GM21723 (cell line): Measurements from ENCODE around the gene TMEM63C.

ENCODE experiments used
- ATAC-seq: cut with Tn5 transposase; IDR thresholded peaks from one replicate; pipeline ENCODE4 v1.9.1; 2021; ENCODE audit warnings: mild to moderate bottlenecking, moderate library complexity; ENCODE audit not compliant: unreplicated experiment

TMEM63C gene

DNA sequence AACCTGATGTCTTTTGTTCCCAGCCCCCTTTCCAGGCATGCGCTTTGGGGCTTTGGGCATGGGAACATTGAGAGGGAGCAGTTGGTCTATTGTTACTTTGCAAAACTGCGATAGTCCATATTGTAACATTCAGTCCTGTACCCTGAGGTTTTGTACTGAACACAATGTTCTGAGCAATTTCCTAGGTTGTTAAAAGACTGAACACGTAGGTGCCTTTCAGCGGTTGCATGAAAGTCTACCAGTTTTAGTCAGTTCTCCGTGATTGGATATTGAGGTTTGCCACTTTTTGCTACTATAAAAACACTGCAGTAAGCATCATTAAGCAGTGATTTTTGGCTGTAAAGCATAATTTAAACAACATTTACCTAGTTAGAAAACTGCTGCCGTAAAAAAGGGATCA lies 69.3 kb downstream of the TMEM63C start:
- ATAC-seq = no peak

- ATAC-seq = no peak
Observed at GRCh38 chr14:77251870-77252269, 70.3 kb downstream of the TMEM63C start.

- no peak for ATAC-seq
Observed at GRCh38 chr14:77253333-77254190, 72.0 kb downstream of the TMEM63C start.

- ATAC-seq = no peak
Observed at GRCh38 chr14:77256694-77257093, 75.1 kb downstream of the TMEM63C start.

- ATAC-seq = no peak
Observed at GRCh38 chr14:77257700-77258099, 76.1 kb downstream of the TMEM63C start.

DNA sequence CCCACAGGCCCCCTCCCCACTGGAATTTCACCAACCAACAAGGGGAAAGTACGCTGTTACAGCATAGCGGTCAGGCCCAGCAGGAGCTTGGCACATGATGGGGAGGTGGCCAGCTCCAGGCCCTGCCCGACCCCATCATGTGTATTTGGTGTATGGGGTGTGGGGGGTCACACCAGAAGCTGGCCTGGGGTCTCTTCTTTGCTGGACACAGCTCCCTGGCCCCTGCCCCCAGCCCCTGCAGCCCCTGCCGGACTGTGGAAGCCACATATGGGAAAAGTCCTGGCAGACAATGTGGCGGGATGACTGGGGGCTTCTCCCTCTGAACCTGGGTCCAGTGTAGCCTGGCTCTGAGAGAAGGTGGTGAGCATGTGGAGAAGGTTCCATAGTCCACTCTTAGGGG lies 77.0 kb downstream of the TMEM63C start:
- ATAC-seq = no peak

DNA sequence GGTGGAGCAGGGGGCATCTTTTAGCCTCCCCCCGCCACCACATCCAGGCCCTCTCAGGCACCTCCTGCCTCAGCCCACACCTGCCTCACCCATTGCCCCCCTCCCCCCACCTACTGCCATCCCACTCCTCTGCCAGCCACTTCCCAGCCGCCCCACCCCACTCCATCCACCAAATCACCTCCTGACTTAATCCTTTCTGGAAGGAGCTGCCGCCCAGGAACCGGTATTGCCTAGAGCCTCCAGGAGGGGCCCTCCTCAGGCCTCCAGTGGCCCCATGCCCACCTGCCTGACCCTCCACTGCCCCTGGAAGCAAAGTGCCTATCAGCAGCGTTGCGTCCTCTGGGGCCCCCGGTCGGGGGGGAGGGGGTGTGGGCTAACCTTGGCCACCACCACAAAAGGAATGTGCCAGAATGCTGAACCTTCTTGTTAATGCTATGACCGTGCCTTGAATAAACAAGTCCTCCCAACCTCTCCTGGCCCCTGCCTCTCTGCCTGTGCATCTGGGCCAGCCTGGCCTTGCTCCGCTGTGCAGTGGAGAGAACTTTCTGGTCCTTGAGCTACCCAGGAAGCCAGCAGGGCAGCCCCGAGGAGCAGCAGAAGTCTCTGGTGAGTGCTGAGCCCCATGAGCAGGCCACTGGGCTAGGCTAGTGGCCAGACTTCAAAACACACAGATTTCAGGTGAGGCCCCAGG lies 77.6 kb downstream of the TMEM63C start:
- ATAC-seq = no peak

DNA sequence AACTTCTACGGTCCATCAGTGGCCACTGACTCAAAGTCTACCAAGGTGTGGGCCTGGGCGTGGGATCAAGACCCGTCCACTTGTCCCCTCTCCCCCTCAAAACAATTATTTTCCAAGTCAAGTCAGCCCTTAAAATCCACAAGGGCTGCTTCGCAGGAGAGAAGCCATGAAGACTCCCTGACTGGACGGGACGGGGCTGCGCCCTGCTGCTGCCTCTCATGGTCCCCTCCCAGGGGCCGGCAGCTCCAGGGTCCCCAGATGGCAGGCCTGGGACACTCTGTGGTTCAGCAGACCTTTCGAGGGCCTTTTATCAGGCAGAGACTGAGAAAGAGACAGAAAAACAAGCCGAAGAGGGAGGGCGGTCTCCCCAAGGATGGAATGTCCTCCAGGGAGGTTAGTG lies 78.6 kb downstream of the TMEM63C start:
- ATAC-seq = no peak

- no peak for ATAC-seq
Observed at GRCh38 chr14:77260631-77261030, 79.0 kb downstream of the TMEM63C start.

DNA sequence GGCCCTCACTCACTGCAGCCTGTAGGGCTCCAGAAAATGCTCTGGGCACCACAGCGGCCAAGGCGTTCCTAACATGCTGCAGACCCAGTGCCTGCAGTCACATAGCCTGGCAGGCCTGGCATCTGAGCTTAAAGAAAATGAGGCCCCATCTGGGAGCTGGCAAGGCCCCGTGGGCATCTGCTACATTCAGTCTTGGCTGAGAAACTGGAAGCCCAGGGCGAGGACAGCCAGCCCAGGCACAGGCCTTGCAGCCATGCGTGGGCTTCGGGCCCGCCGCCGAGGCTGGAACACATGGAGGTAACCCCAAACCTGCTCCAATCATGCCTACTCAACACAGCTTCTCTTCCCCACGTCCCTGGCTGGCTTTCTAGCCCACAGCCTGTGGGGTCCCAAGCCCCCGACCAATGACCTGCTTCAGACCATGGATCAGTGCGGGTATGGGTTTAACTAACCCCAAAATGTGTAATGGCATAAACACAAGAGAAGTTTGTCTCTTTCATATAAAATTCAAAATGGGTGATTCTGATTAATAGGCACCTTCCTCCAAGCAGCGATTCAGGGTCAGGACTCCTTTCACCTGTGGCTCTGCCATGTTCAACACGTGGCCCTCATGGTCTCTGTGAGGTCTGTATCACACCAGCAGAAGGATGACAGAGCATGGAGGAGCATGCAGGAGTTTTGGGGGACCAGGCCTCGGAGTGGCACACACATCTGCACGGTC lies 83.0 kb downstream of the TMEM63C start:
- ATAC-seq = no peak

DNA sequence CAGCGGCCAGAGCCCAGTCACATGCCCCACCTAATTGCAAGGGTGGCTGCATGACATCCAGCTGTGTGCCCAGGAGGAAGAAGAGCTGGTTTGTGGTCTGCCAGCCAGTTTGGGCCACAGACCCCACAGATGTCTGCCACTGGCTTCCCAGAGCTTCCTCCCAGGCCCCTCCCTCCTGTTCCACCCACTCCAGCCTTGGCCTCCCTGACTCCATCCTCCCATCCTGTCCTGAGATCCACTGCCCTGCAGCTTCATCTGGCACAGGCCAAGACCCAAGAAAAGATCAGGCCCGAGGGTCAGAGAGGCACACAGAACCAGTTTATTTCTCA lies 83.6 kb downstream of the TMEM63C start:
- no peak for ATAC-seq

DNA sequence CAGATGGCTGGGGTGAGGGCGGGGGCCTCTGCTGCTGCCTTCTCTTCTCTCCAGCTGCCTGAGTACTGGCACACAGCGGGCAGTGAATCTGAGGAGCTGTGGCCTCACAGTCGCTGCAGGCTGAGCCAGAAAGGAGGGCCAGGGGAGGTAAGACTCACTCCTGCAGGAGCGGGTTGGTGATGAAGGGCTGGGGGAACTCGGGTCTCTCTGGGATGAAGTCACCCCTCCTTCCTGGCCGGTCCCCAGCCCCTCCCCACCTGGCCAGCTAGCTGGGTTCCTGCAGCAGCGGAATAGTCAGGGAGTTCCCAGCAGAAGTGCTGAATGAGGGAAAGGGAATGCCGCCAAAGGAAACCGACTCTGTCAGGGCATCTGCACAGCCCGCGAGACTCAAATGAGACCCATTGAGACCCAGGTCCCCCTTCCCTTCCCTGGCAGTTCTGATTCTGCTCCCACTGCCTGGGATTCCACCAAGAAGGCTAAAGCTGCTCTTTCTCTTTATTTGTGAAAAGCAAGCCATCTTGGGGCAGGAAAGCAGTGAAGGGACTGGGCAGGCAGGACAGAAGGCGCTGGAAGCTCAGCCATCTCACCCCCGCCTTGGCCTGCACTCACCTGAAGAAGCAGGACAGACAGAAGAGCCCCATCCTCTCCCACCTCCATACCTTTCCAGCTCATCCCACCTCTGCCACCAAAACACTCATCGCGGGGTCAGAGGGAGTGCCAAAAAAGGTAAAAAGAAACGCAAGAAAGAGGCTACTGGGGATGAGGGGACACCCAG lies 84.2 kb downstream of the TMEM63C start:
- ATAC-seq = no peak

DNA sequence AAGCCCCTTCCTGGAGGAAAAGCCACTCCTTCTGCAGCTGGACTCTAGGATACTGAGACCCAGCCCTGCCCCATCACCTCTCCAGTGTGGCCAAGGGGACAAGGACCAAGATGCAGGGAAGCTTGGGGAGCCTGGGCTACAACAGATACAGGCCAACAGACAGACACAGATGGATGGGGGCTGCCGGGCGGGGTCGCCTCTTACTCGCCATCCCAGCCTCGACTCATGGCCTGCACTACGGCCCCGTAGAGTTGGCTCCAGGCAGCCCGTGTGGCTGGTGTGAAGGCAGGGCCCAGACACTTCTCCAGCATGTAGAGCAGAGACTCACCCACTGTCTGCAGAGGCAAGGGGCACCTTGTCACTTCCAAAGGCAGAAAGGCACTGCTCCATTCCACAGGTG lies 84.7 kb downstream of the TMEM63C start:
- no peak for ATAC-seq

DNA sequence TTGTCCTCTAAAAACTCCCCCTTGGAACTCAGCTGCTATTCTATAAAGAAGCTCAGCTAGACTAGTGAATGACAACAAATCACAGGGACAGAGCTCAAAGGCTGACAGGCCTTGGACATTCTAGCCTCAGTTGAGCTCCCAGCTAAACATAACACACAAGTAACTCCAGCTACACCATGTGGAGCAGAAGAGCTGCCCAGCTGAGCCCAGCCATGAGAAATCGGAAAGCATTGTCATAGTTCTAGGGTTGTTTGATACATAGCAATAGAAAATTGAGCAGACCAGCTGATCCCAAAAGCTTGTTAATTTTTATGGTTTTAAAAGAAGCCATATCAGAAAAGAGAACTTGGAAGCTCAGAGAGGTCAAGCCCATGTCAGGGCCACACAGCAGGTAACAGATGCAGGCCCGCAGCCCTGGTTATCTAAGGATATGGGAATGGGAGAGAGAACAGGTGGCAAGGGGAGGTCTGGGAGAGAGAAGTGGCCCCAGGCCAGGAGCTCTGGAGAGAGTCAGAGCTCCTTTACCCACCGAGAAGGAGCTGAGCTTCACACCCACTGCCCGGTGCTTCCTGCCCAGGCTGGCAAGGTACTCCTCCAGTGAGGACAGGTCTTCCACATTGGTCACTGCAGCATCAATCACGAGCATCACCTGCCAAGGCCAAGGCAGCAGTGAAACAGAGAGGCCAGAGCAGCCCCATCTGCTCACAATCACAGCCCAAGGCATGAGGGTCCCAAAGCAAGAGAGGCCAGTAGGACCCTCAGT lies 86.5 kb downstream of the TMEM63C start:
- no peak for ATAC-seq

GRCh38 chr14:77268989-77269600 lies 87.5 kb downstream of the TMEM63C start:
- no peak for ATAC-seq

- no peak for ATAC-seq
Observed at GRCh38 chr14:77270361-77271112, 88.9 kb downstream of the TMEM63C start.

DNA sequence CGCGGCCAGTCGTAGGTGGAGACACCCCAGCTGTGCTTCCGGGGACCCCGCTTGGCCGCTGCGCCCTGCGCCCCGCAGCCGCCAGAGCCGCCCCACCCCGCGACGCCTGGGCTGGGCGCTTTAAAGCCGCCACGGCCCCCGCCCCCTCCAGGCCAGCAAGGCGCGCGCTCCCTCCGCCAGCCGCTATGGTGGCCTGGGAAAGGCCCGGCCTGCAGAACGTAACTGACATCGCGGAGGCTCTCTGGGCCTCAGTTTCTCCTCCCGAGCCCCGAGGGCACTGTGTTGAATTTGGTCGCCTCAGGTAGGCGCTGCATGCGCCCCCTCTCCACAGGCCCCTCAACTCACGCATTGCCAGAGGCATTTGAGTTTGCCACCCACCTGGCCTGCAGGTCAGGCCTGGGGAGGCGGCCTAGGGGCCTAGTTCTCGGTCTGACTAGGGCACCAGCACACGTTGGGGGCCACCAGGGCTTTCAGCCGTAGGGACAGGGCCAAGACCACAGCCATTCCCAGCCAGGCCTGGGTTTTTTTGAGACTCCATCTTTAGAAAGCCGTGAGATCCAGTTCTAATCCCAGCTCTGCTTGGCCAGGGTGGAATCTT lies 89.6 kb downstream of the TMEM63C start, which contains the start of gene NGB:
Gene NGB (minus strand): TSS at position 94 of the 598 bp plus-strand sequence. CDS start 269 bp downstream, outside the sequence.
- ATAC-seq = no peak

DNA sequence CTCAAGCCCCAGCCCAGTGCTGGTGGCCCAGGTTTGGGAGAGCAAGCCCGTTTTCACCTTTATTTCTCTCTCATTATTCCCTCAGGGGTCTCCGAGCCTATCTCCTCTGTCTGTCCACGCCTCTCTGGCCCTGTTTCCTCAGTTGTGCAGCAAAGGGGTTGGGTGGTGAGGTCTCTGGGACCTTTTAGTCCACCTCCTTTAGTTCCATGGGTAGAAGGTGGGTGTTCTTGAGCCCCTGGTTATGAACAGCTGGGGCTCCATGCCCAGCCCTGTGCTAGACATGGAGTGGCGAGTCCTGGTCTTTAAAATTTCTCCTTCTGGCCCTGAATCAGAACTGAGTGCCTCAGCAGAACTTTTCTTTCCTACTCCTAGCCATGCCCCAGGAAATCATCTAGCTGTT lies 90.7 kb downstream of the TMEM63C start:
- ATAC-seq = no peak

GRCh38 chr14:77273796-77274195 lies 92.2 kb downstream of the TMEM63C start:
- ATAC-seq = no peak
